ENCODE results near the gene ASTN2.

GRCh38 chr9:117458066-117458465 lies 43.2 kb upstream of the ASTN2 start:
- TF ChIP-seq CTCF (IDR thresholded peaks at IDR 0.05; ENCODE audit: low read depth, low read length, missing input control), result no peak
- TF ChIP-seq JUND (IDR thresholded peaks at IDR 0.05), result no peak
- TF ChIP-seq GABPA (IDR thresholded peaks at IDR 0.05 in 1 of 2, conservative IDR thresholded peaks at IDR 0.05 in 1 of 2), result no peak
- TF ChIP-seq MAX (IDR thresholded peaks at IDR 0.05), result no peak
- TF ChIP-seq, protein P1, sequence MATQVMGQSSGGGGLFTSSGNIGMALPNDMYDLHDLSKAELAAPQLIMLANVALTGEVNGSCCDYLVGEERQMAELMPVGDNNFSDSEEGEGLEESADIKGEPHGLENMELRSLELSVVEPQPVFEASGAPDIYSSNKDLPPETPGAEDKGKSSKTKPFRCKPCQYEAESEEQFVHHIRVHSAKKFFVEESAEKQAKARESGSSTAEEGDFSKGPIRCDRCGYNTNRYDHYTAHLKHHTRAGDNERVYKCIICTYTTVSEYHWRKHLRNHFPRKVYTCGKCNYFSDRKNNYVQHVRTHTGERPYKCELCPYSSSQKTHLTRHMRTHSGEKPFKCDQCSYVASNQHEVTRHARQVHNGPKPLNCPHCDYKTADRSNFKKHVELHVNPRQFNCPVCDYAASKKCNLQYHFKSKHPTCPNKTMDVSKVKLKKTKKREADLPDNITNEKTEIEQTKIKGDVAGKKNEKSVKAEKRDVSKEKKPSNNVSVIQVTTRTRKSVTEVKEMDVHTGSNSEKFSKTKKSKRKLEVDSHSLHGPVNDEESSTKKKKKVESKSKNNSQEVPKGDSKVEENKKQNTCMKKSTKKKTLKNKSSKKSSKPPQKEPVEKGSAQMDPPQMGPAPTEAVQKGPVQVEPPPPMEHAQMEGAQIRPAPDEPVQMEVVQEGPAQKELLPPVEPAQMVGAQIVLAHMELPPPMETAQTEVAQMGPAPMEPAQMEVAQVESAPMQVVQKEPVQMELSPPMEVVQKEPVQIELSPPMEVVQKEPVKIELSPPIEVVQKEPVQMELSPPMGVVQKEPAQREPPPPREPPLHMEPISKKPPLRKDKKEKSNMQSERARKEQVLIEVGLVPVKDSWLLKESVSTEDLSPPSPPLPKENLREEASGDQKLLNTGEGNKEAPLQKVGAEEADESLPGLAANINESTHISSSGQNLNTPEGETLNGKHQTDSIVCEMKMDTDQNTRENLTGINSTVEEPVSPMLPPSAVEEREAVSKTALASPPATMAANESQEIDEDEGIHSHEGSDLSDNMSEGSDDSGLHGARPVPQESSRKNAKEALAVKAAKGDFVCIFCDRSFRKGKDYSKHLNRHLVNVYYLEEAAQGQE (IDR thresholded peaks at IDR 0.05), result no peak
- TF ChIP-seq TAF1 (conservative IDR thresholded peaks at IDR 0.05), result no peak
- TF ChIP-seq RXRA (IDR thresholded peaks at IDR 0.05), result no peak
- TF ChIP-seq EGR1 (IDR thresholded peaks at IDR 0.05; ENCODE audit: low read depth in 2 of 2), result no peak
- TF ChIP-seq YY1 (IDR thresholded peaks at IDR 0.05), result no peak
- no peak for TF ChIP-seq FOXA1 (IDR thresholded peaks at IDR 0.05)
- TF ChIP-seq, protein P2, sequence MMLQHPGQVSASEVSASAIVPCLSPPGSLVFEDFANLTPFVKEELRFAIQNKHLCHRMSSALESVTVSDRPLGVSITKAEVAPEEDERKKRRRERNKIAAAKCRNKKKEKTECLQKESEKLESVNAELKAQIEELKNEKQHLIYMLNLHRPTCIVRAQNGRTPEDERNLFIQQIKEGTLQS (IDR thresholded peaks at IDR 0.05), result no peak
- no peak for TF ChIP-seq RAD21 (IDR thresholded peaks at IDR 0.05)
- TF ChIP-seq, protein P3, sequence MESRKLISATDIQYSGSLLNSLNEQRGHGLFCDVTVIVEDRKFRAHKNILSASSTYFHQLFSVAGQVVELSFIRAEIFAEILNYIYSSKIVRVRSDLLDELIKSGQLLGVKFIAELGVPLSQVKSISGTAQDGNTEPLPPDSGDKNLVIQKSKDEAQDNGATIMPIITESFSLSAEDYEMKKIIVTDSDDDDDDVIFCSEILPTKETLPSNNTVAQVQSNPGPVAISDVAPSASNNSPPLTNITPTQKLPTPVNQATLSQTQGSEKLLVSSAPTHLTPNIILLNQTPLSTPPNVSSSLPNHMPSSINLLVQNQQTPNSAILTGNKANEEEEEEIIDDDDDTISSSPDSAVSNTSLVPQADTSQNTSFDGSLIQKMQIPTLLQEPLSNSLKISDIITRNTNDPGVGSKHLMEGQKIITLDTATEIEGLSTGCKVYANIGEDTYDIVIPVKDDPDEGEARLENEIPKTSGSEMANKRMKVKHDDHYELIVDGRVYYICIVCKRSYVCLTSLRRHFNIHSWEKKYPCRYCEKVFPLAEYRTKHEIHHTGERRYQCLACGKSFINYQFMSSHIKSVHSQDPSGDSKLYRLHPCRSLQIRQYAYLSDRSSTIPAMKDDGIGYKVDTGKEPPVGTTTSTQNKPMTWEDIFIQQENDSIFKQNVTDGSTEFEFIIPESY (IDR thresholded peaks at IDR 0.05), result no peak

Measured in liver (tissue), 3 donors.